Nephron progenitor cell (in vitro differentiated cells): ENCODE data around the gene USP8.
"Not testable (repeated sequence)": the region's sequence is repeated elsewhere in the genome, so short reads cannot be mapped to it uniquely, and the experiment has no call there.

Source experiments
- DNase-seq: peaks from one replicate; pipeline ENCODE4 v3.0.0; 2021
- H3K27ac Mint-ChIP-seq: 2 replicates; pipeline ENCODE4 v1.8.0; 2021; ENCODE audit warnings: mild to moderate bottlenecking, moderate library complexity, mixed read lengths
- H3K27me3 Mint-ChIP-seq: 2 replicates; pipeline ENCODE4 v1.8.0; 2021; ENCODE audit warnings: mild to moderate bottlenecking, low read depth, mixed read lengths; ENCODE audit not compliant: poor library complexity
- H3K36me3 Mint-ChIP-seq: 2 replicates; pipeline ENCODE4 v1.8.0; 2021; ENCODE audit warnings: low read depth, mixed read lengths
- H3K4me1 Mint-ChIP-seq: 2 replicates; pipeline ENCODE4 v1.8.0; 2021; ENCODE audit warnings: mixed read lengths
- H3K4me3 Mint-ChIP-seq: 2 replicates; pipeline ENCODE4 v1.8.0; 2021; ENCODE audit warnings: mild to moderate bottlenecking, moderate library complexity, mixed read lengths
- H3K9me3 Mint-ChIP-seq: 2 replicates; pipeline ENCODE4 v1.8.0; 2021; ENCODE audit warnings: mild to moderate bottlenecking, moderate library complexity, mixed read lengths
- TF ChIP-seq, protein P1 (sequence below): fragments of 200-600 bp; sonication (generic); IDR thresholded peaks from 2 replicates; pipeline ENCODE4 v1.5.0; 2021; ENCODE audit warnings: antibody characterized with exemption

Gene USP8

DNA sequence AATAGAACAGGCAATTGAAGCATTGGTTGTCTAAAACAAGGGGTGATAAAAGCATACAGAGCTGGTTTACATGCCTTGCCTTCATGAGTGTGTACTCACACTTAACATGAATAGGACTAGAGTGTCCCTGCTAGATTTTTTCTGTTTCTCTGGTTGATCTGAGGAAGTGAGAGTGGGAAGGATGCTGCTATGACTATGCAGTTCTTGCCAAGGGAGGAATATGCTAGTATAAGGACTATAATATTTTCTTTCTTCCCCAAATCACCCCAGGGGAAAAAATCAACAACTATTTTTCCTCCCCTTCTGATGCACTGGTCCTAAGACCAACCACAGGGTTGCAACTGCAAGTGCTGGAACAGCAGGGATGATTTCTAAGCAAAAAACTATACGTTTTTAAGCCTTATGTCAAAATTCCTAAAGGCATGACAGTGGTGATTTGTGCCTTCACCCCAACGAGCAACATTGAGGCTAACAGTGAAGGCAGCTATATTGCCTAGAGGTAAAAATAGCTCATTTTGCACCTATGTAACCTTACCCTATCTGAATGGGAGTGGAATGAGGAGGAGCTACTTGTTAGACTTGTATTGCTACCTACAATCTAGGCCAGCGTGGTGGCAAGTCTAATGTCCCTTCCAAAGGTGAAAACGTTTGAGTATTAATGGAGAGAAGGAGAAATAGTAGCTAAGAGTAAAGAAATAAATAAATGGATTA is 33.5 kb upstream of the USP8 start:
- Mint-ChIP-seq H3K4me1 (peaks cover 5% of the 10 kb centered on the region), H3K4me3 (no peak overlapping the region), H3K36me3 (no peaks in the 10 kb centered on the region), H3K27me3 (peaks cover 2% of the 10 kb centered on the region), H3K9me3 (no peaks in the 10 kb centered on the region), H3K27ac (no peak overlapping the region)
- TF ChIP-seq, protein P1, sequence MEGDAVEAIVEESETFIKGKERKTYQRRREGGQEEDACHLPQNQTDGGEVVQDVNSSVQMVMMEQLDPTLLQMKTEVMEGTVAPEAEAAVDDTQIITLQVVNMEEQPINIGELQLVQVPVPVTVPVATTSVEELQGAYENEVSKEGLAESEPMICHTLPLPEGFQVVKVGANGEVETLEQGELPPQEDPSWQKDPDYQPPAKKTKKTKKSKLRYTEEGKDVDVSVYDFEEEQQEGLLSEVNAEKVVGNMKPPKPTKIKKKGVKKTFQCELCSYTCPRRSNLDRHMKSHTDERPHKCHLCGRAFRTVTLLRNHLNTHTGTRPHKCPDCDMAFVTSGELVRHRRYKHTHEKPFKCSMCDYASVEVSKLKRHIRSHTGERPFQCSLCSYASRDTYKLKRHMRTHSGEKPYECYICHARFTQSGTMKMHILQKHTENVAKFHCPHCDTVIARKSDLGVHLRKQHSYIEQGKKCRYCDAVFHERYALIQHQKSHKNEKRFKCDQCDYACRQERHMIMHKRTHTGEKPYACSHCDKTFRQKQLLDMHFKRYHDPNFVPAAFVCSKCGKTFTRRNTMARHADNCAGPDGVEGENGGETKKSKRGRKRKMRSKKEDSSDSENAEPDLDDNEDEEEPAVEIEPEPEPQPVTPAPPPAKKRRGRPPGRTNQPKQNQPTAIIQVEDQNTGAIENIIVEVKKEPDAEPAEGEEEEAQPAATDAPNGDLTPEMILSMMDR = no peak
- DNase-seq = no peak

DNA sequence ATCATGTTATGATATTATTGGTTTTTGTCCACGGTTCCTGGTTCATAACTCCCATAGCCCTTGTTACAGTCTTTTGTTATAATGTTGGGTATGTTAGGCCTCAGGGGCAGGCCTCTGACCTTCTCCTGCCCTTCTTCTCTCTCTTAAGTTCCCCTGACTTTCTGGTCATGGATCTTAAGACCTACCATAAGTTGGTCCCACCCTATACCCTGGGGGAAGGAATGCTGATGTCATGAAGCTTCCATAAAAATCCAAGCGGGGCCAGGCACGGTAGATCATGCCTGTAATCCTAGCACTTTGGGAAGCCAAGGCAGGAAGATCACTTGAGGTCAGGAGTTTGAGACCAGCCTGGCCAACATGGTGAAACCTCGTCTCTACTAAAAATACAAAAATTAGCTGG is 32.6 kb upstream of the USP8 start:
- H3K36me3 Mint-ChIP-seq, DNase-seq, H3K27me3 Mint-ChIP-seq, H3K4me1 Mint-ChIP-seq, H3K9me3 Mint-ChIP-seq, H3K4me3 Mint-ChIP-seq, H3K27ac Mint-ChIP-seq: not testable (repeated sequence)

GRCh38 chr15:50411870-50412269 is 12.3 kb upstream of the USP8 start:
- Mint-ChIP-seq H3K9me3 (no peaks in the 10 kb centered on the region), H3K27ac (no peak overlapping the region), H3K4me3 (no peak overlapping the region), H3K36me3 (no peaks in the 10 kb centered on the region), H3K4me1 (no peaks in the 10 kb centered on the region), H3K27me3 (peaks cover 3% of the 10 kb centered on the region)
- TF ChIP-seq, protein P1 = no peak
- no peak for DNase-seq

DNA sequence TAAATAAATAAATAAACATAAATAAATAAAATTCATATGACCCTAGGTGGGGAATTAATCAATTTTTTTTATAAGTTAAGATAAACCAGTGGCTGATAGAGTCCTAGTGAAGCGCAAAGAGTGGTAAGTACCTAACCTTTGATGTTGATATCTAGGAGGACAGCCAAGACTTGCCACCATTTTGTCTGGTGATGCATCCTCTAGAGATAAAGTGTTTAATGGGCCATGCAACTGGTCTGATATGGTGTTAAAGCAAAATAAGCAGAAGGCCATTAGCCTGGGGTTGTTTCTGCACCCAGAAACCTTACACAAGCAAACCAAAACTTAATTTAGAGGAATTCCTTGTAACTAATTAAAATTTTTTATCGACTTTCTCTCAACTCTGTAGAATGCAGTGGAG is 9.6 kb upstream of the USP8 start:
- no peaks in the 10 kb centered on the region for H3K4me1 Mint-ChIP-seq
- H3K9me3 Mint-ChIP-seq = no peaks in the 10 kb centered on the region
- peaks cover 3% of the 10 kb centered on the region for H3K27me3 Mint-ChIP-seq
- H3K27ac Mint-ChIP-seq = no peak overlapping the region
- no peak for DNase-seq
- TF ChIP-seq, protein P1 = no peak
- H3K4me3 Mint-ChIP-seq = no peak overlapping the region
- no peaks in the 10 kb centered on the region for H3K36me3 Mint-ChIP-seq

- H3K9me3 Mint-ChIP-seq = no peaks in the 10 kb centered on the region
- H3K4me1 Mint-ChIP-seq = no peaks in the 10 kb centered on the region
- TF ChIP-seq, protein P1 = no peak
- H3K27ac Mint-ChIP-seq = no peak overlapping the region
- H3K27me3 Mint-ChIP-seq = peaks cover 3% of the 10 kb centered on the region
- no peaks in the 10 kb centered on the region for H3K36me3 Mint-ChIP-seq
- H3K4me3 Mint-ChIP-seq = no peak overlapping the region
- no peak for DNase-seq
These were observed 8.3 kb upstream of the USP8 start for GRCh38 chr15:50415752-50416404.

- H3K27ac Mint-ChIP-seq = no peak overlapping the region
- H3K36me3 Mint-ChIP-seq = no peaks in the 10 kb centered on the region
- no peaks in the 10 kb centered on the region for H3K9me3 Mint-ChIP-seq
- TF ChIP-seq, protein P1 = no peak
- no peak for DNase-seq
- peaks cover 6% of the 10 kb centered on the region for H3K27me3 Mint-ChIP-seq
- no peaks in the 10 kb centered on the region for H3K4me1 Mint-ChIP-seq
- H3K4me3 Mint-ChIP-seq = no peak overlapping the region
These were observed 7.3 kb upstream of the USP8 start for GRCh38 chr15:50416890-50417289.
